Measurements from ENCODE around the gene VAV2.

The VAV2 gene

DNA sequence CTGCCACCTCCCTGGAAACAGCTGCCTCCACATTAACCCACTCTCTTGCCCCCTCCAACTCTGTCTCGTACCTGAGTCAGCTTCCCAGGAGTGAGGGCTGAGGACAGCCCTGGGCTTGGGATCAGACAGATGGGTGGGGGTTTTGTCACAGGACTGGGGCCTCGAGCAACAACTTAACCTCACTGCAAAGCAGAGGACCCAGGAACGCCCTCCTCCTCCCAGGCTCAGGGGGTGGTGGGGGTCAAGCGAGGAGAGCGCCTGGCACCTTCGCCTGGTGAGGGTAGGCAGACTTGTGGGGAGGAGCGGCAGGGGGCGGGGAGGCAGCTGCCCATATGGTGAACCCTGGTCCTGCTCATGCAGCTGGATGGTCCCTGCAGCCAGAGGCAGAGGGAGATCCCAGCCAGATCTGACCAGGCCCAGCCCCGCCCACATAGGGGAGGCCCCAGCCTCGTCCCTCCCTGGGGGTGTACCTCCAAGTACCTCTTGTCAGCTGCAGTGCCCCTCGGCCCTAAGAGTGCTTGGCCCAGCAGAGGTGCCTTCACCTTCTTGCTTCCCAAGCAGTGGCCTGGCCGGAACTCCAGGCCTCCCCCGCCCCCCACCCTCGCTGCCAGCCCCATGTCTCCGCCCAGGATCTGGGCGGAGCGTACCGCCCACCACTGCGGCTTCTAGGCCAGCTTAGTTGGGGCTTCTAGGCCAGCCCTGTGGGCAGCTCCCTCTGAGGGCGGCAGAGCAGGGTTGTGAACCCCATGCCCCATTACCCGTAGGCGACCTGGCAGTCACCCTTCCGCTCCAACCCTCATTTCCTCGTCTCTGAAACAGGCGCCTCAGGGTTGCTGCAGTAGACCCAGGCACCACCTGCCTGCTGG is 254.1 kb downstream of the VAV2 start, which contains the start of gene SARDH:
TSS of gene SARDH (minus strand) at position 579 of the 866 bp plus-strand sequence. CDS start 4,179 bp downstream, outside the sequence.
- DNase-seq (ENCODE audit: low spot score): peak; percentile 85
- TF ChIP-seq, protein P1, sequence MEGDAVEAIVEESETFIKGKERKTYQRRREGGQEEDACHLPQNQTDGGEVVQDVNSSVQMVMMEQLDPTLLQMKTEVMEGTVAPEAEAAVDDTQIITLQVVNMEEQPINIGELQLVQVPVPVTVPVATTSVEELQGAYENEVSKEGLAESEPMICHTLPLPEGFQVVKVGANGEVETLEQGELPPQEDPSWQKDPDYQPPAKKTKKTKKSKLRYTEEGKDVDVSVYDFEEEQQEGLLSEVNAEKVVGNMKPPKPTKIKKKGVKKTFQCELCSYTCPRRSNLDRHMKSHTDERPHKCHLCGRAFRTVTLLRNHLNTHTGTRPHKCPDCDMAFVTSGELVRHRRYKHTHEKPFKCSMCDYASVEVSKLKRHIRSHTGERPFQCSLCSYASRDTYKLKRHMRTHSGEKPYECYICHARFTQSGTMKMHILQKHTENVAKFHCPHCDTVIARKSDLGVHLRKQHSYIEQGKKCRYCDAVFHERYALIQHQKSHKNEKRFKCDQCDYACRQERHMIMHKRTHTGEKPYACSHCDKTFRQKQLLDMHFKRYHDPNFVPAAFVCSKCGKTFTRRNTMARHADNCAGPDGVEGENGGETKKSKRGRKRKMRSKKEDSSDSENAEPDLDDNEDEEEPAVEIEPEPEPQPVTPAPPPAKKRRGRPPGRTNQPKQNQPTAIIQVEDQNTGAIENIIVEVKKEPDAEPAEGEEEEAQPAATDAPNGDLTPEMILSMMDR (IDR thresholded peaks at IDR 0.05; ENCODE audit: borderline replicate concordance, control extremely low read depth, extremely low read depth, insufficient read depth, missing control alignments): no peak
- in situ Hi-C loops (cut with MboI; ENCODE audit: low sequenced_read_pairs, unreplicated experiment): loop anchor here (25.0 kb wide), 1 partner anchor 201 kb away; the partner anchor contains the start of gene ADAMTSL2

DNA sequence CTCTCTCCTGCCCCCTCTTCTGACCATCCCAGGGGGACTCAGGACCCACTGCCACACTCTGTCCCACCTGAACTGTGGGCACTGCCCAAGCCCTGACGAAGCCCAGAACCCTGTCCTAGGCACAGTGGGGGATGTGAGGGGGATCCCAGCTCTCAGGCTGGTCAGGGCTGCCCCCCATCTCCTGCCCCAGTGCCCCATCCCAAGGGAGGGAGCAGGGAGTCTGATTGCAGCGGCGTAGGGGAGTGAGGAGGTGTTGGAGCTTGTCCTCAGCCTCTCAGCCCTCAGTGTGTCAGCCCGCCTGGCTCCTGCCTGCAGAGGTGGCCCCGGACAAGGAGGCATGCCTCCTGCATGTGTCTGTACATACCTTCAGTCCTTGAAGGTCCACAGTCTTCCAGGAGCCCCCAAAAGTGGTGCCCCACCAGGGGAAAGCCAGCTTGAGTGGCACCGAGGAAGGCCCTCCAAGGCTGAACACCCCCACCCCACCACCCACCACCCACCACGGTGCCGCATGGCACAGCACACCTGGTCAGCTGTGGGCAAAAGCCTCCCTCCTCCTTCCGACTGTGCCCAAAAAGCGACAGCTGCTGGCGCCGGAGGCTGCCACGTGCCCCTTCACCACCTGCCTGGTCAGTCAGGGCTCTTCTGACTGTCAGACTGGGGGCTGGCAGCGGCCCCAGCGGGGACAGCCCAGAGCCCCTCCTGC is 254.9 kb downstream of the VAV2 start:
- TF ChIP-seq, protein P1 (IDR thresholded peaks at IDR 0.05; ENCODE audit: borderline replicate concordance, control extremely low read depth, extremely low read depth, insufficient read depth, missing control alignments): no peak
- DNase-seq (ENCODE audit: low spot score): no peak
- in situ Hi-C loops (cut with MboI; ENCODE audit: low sequenced_read_pairs, unreplicated experiment): loop anchor here (25.0 kb wide), 1 partner anchor 200 kb away; the partner anchor contains the start of gene ADAMTSL2

DNA sequence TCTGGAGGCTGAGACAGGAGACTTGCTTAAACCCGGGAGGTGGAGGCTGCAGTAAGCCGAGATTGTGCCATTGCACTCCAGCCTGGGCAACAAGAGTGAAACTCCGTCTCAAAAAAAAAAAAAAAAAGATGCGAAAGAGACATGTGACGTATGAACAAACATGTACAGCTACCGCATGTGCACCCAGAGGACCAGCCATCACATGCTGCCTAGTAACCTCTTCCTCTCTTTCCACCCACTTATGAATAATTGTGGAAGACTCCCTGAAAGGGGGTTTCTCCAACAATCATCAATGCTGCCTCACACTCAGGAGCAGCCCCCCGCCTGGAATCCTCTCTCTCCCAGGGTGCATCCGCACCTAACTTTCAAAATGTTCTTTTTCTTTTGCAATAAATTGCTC is 256.2 kb downstream of the VAV2 start:
- in situ Hi-C loops (cut with MboI; ENCODE audit: low sequenced_read_pairs, unreplicated experiment): loop anchor here (25.0 kb wide), 1 partner anchor 199 kb away; the partner anchor contains the start of gene ADAMTSL2

DNA sequence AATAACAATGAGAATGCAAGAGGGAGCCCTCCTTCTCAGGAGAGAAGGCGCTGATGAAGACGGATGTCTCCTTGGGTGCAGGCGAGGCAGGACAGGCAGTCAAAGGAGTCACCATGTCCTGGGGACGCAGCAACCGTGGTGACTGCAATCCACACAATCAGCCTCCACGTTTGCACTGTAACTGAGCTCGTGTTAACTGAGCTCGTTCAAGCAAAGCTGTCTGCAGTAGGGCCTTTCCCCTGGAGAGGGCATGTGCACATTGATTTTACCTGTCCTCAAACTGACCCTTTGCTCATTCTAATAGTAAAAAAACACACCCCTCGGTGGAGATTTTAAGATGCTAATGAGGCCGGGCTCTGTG is 256.7 kb downstream of the VAV2 start:
- no peak for DNase-seq (ENCODE audit: low spot score)
- TF ChIP-seq, protein P1 (IDR thresholded peaks at IDR 0.05; ENCODE audit: borderline replicate concordance, control extremely low read depth, extremely low read depth, insufficient read depth, missing control alignments): no peak
- in situ Hi-C loops (cut with MboI; ENCODE audit: low sequenced_read_pairs, unreplicated experiment): loop anchor here (25.0 kb wide), 1 partner anchor 198 kb away; the partner anchor contains the start of gene ADAMTSL2

More for the DNA sequence above, 256.2 kb downstream of the VAV2 start:
- TF ChIP-seq, protein P1 (IDR thresholded peaks at IDR 0.05; ENCODE audit: borderline replicate concordance, control extremely low read depth, extremely low read depth, insufficient read depth, missing control alignments): no peak
- DNase-seq (ENCODE audit: low spot score): no peak

DNA sequence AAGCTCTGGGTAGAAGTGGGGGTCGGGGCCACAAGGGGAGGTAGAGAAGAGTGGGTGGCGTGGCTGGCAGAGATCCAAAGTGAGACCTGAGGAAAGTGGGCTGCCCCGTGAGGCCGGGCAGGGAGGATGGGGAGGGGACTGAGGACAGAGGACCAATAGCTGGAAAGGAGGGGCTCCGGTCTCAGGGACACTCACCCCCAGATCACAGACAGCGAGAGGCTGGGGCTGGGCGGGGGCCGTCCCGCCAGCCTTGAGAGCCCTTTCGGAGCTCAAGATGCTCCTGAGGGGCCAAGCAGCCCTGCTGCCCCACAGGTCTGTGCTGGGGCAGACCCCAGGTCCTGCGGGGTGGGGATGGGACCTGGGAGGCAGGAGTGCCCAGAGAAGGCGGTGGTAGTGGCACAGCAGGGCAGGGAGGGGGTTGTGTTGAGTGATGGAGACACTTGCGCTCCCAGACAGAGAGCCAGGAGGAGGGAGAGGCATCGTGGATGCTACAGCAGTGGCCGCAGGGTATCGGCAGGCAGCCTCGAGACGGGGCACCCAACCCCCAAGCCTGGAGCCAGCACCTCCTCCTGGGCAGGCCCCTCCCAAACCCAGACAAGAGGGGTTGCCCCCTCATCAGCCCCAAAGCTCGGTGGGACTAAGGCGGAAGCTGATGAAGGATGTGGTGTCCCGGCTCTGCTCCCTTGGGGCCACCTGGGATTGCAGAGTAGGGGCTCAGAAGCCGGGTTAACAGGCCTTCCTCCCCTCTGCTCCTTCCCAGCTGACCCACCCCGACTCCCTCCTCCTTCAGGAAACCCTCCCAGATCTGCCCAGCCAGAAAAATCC is 257.3 kb downstream of the VAV2 start:
- peak; percentile 53 for DNase-seq (ENCODE audit: low spot score)
- TF ChIP-seq, protein P1 (IDR thresholded peaks at IDR 0.05; ENCODE audit: borderline replicate concordance, control extremely low read depth, extremely low read depth, insufficient read depth, missing control alignments): no peak
- in situ Hi-C loops (cut with MboI; ENCODE audit: low sequenced_read_pairs, unreplicated experiment): loop anchor here (25.0 kb wide), 1 partner anchor 198 kb away; the partner anchor contains the start of gene ADAMTSL2

All from GM13976 (cell line).